Ovary (tissue), 3 donors: ENCODE data around the gene DPM1.

Experiments
- CTCF ChIP-seq, 3 donors: fragments of 450-650 bp in 2 of 3; fragments of 200-600 bp in 1 of 3; IDR thresholded peaks; one replicate each; pipeline versions ENCODE4 v1.5.1 to v1.8.0; 2016 to 2022; ENCODE audit warnings: antibody characterized with exemption in 3 of 3, mild to moderate bottlenecking in 1 of 3
- POLR2A ChIP-seq: fragments of 450-650 bp; IDR thresholded peaks from one replicate; pipeline ENCODE4 v1.6.1; 2017; ENCODE audit warnings: antibody characterized with exemption, mild to moderate bottlenecking, moderate library complexity
- donor health status: DM: no; HTN: no; CAD: no.

GRCh38 chr20:50920997-50921396, 37.3 kb downstream of the DPM1 start:
- TF ChIP-seq CTCF (IDR thresholded peaks at IDR 0.05) (no peak), POLR2A (no peak)
